H9 (cell line): ENCODE results near the gene GPATCH11. TPM values are rescaled to one million over a fixed set of nuclear protein-coding genes. Genes with fewer than 3 reads are reported as not detected.

ENCODE experiments used
- DNase-seq: peaks from one replicate; pipeline ENCODE4 v3.0.0-alpha.2; 2017
- H2AFZ ChIP-seq: one replicate; pipeline ENCODE4 v1.6.1; 2013; ENCODE audit warnings: mild to moderate bottlenecking, low read length, control low read depth, moderate library complexity
- H2AK5ac ChIP-seq: 2 replicates; pipeline ENCODE4 v1.6.1; 2013; ENCODE audit warnings: low read length, control low read depth, mixed read lengths; ENCODE audit not compliant: insufficient read length
- H2BK120ac ChIP-seq: one replicate; pipeline ENCODE4 v1.6.1; 2013; ENCODE audit warnings: low read depth, mild to moderate bottlenecking, low read length, control low read depth, inconsistent platforms; ENCODE audit not compliant: poor library complexity, severe bottlenecking
- H2BK12ac ChIP-seq: 2 replicates; pipeline ENCODE4 v1.6.1; 2013; ENCODE audit warnings: low read length, control low read depth, mixed read lengths, low read depth; ENCODE audit not compliant: insufficient read length
- H2BK15ac ChIP-seq: 2 replicates; pipeline ENCODE4 v1.6.1; 2013; ENCODE audit warnings: low read depth, low read length, control low read depth
- H2BK20ac ChIP-seq: one replicate; pipeline ENCODE4 v1.6.1; 2013; ENCODE audit warnings: low read depth, mild to moderate bottlenecking, low read length, control low read depth, inconsistent platforms; ENCODE audit not compliant: poor library complexity, severe bottlenecking
- H2BK5ac ChIP-seq: 2 replicates; pipeline ENCODE4 v1.6.1; 2013; ENCODE audit warnings: low read length, control low read depth, mixed read lengths; ENCODE audit not compliant: insufficient read length
- H3K14ac ChIP-seq: 2 replicates; pipeline ENCODE4 v1.6.1; 2013; ENCODE audit warnings: low read length, control low read depth; ENCODE audit not compliant: insufficient read depth
- H3K18ac ChIP-seq: 2 replicates; pipeline ENCODE4 v1.6.1; 2013; ENCODE audit warnings: low read depth, mild to moderate bottlenecking, mixed read lengths, low read length, control low read depth; ENCODE audit not compliant: insufficient read length
- H3K23ac ChIP-seq: 2 replicates; pipeline ENCODE4 v1.6.1; 2013; ENCODE audit warnings: low read length, control low read depth, mixed read lengths, low read depth; ENCODE audit not compliant: insufficient read length
- H3K23me2 ChIP-seq: 2 replicates; pipeline ENCODE4 v1.6.1; 2013; ENCODE audit warnings: low read depth, mild to moderate bottlenecking, mixed read lengths, low read length, control low read depth; ENCODE audit not compliant: insufficient read length, poor library complexity, severe bottlenecking
- H3K27ac ChIP-seq: 2 replicates; pipeline ENCODE4 v1.5.1; 2013; ENCODE audit warnings: low read length, control low read depth, mixed read lengths, low read depth; ENCODE audit not compliant: insufficient read length
- H3K27me3 ChIP-seq: 2 replicates; pipeline ENCODE4 v1.6.1; 2013; ENCODE audit warnings: low read length, control low read depth, inconsistent platforms; ENCODE audit not compliant: insufficient read depth
- H3K4ac ChIP-seq: 2 replicates; pipeline ENCODE4 v1.6.1; 2013; ENCODE audit warnings: low read depth, mild to moderate bottlenecking, control low read depth, inconsistent platforms, low read length, moderate library complexity
- H3K4me1 ChIP-seq: 2 replicates; pipeline ENCODE4 v1.6.1; 2013; ENCODE audit warnings: low read length, control low read depth, inconsistent platforms; ENCODE audit not compliant: insufficient read depth
- H3K4me2 ChIP-seq: 2 replicates; pipeline ENCODE4 v1.6.1; 2013; ENCODE audit warnings: low read length, control low read depth, mixed read lengths; ENCODE audit not compliant: insufficient read length, insufficient read depth
- H3K56ac ChIP-seq: 2 replicates; pipeline ENCODE4 v1.6.1; 2013; ENCODE audit warnings: low read depth, mild to moderate bottlenecking, mixed read lengths, low read length, control low read depth; ENCODE audit not compliant: insufficient read length
- H3K79me1 ChIP-seq: 2 replicates; pipeline ENCODE4 v1.6.1; 2013; ENCODE audit warnings: low read depth, mild to moderate bottlenecking, moderate library complexity, low read length, control low read depth, inconsistent platforms; ENCODE audit not compliant: insufficient read depth, poor library complexity, severe bottlenecking
- H3K79me2 ChIP-seq: 2 replicates; pipeline ENCODE4 v1.6.1; 2013; ENCODE audit warnings: low read length, control low read depth, inconsistent platforms; ENCODE audit not compliant: insufficient read depth
- H3K9ac ChIP-seq: 2 replicates; pipeline ENCODE4 v1.6.1; 2013; ENCODE audit warnings: low read length, control low read depth, mixed read lengths; ENCODE audit not compliant: insufficient read length; ENCODE audit errors: extremely low read depth
- H3K9me3 ChIP-seq: one replicate; pipeline ENCODE4 v1.6.1; 2013; ENCODE audit warnings: low read depth, low read length, inconsistent platforms; ENCODE audit not compliant: control insufficient read depth
- H3T11ph ChIP-seq: one replicate; pipeline ENCODE4 v1.6.1; 2013; ENCODE audit warnings: mild to moderate bottlenecking, low read length, control low read depth, inconsistent platforms
- H4K20me1 ChIP-seq: one replicate; pipeline ENCODE4 v1.6.1; 2013; ENCODE audit not compliant: control insufficient read depth, insufficient read length, insufficient read depth
- H4K5ac ChIP-seq: 2 replicates; pipeline ENCODE4 v1.6.1; 2013; ENCODE audit warnings: low read depth, mild to moderate bottlenecking, mixed read lengths, low read length, control low read depth; ENCODE audit not compliant: insufficient read length
- H4K8ac ChIP-seq: replicated peaks from 2 replicates; pipeline ENCODE4 v1.6.1; 2013; ENCODE audit warnings: low read length, control low read depth, mixed read lengths, low read depth; ENCODE audit not compliant: insufficient read length
- H4K91ac ChIP-seq: 2 replicates; pipeline ENCODE4 v1.6.1; 2013; ENCODE audit warnings: low read depth, mild to moderate bottlenecking, moderate library complexity, mixed read lengths, low read length, control low read depth; ENCODE audit not compliant: insufficient read length
- H3K27ac Mint-ChIP-seq, 3 experiments: 2 replicates in 2 of 3; 3 replicates in 1 of 3; pipeline ENCODE4 v1.8.0; 2020 to 2021; ENCODE audit warnings: mixed read lengths in 3 of 3, mild to moderate bottlenecking in 1 of 3, moderate library complexity in 1 of 3
- H3K27me3 Mint-ChIP-seq: 2 replicates; pipeline ENCODE4 v1.8.0; 2021; ENCODE audit warnings: low read depth, mild to moderate bottlenecking, moderate library complexity, mixed read lengths
- H3K36me3 Mint-ChIP-seq, 3 experiments: 2 replicates in 2 of 3; 3 replicates in 1 of 3; pipeline ENCODE4 v1.8.0; 2020 to 2021; ENCODE audit warnings: low read depth in 3 of 3, mixed read lengths in 3 of 3; ENCODE audit not compliant: insufficient read depth in 1 of 3
- H3K4me1 Mint-ChIP-seq, 2 experiments: 2 replicates each; pipeline ENCODE4 v1.8.0; 2020; ENCODE audit warnings: mixed read lengths in 2 of 2
- H3K4me3 Mint-ChIP-seq, 2 experiments: 2 replicates in 1 of 2; 3 replicates in 1 of 2; pipeline ENCODE4 v1.8.0; 2020 to 2021; ENCODE audit warnings: mild to moderate bottlenecking in 2 of 2, mixed read lengths in 2 of 2, moderate library complexity in 1 of 2
- H3K9me3 Mint-ChIP-seq, 2 experiments: 2 replicates in 1 of 2; 3 replicates in 1 of 2; pipeline ENCODE4 v1.8.0; 2020; ENCODE audit warnings: mild to moderate bottlenecking in 2 of 2, mixed read lengths in 2 of 2, moderate library complexity in 1 of 2
- CTCF ChIP-seq: fragments of 200-600 bp; sonication (generic); conservative IDR thresholded peaks from 3 replicates; pipeline ENCODE4 v1.8.0; 2021; ENCODE audit warnings: antibody characterized with exemption, mild to moderate bottlenecking
- WGBS: extraction: QIAGEN DNeasy Blood & Tissue Kit; methylation state at CpG from one replicate; pipeline ENCODE4 v1.1.7; 2013; ENCODE audit warnings: missing lambda C conversion rate, low lambda C conversion rate, mixed read lengths; ENCODE audit not compliant: insufficient read length; ENCODE audit errors: extremely low coverage; 5-methylcytosine and 5-hydroxymethylcytosine counted together
- total RNA-seq: library from RNA; stranded (reverse); gene quantifications from 2 replicates; pipeline ENCODE4 v1.2.1, GENCODE V29; 2021

The GPATCH11 gene
- total RNA-seq, 1 experiment from 2014 or later, result 3.1 TPM

DNA sequence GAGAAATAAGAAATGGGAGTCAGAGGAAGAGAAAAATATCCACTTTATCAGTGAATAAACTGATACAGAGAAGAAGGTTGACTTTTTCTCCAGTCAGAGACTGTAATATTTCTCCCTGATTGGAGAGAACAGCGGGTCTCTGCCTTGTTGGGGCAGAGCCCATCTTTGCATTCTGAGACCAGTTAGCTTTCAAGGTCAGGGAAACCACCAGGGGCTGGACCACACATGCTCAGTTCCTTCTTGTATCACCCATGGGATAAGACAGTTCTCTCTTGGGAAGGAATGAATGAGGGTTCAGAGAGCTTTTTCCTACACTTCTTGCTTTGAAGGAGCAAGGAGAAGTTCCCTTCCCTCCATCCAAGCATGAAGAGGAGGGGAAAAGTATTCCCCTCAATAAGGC lies 12.2 kb downstream of the GPATCH11 start:
- Mint-ChIP-seq H3K4me3 (no peak overlapping the region), H3K36me3 (peaks cover 0 to 8% (median 7%) of the 10 kb centered on the region in 3 experiments; a peak in 3 of 7 replicates), H3K27ac (no peak overlapping the region), H3K4me1 (no peaks in the 10 kb centered on the region), H3K9me3 (no peaks in the 10 kb centered on the region), H3K27me3 (no peaks in the 10 kb centered on the region)
- Histone ChIP-seq H2BK20ac (no peak overlapping the region), H2AFZ (no peak overlapping the region), H3K27me3 (no peaks in the 10 kb centered on the region), H4K91ac (no peak overlapping the region), H4K20me1 (no peaks in the 10 kb centered on the region), H3K4me2 (no peak overlapping the region), H3K4me1 (no peaks in the 10 kb centered on the region), H3K27ac (no peak overlapping the region), H3K4ac (no peak overlapping the region), H3K79me2 (no peaks in the 10 kb centered on the region), H3K9me3 (no peaks in the 10 kb centered on the region), H3K18ac (no peak overlapping the region), H2AK5ac (no peak overlapping the region), H3K9ac (no peak overlapping the region), H3K14ac (no peak overlapping the region), H4K5ac (no peak overlapping the region), H3K23ac (no peak overlapping the region), H2BK12ac (no peak overlapping the region), H2BK5ac (no peak overlapping the region), H3K79me1 (no peaks in the 10 kb centered on the region), H3K56ac (no peak overlapping the region), H2BK120ac (no peak overlapping the region), H4K8ac (no peak overlapping the region), H3K23me2 (no peaks in the 10 kb centered on the region), H2BK15ac (no peak overlapping the region), H3T11ph (no peak overlapping the region)
- DNase-seq, result no peak
- TF ChIP-seq CTCF, result no peak
- WGBS, result no CpG with 5 or more reads among the region's 1 CpG
